ENCODE data around the gene CLDND2. TPM values are rescaled to one million over a fixed set of nuclear protein-coding genes. Genes with fewer than 3 reads are reported as not detected.

CLDND2 gene
- total RNA-seq, 1 donor from 2014 or later: not detected

GRCh38 chr19:51324167-51324481 is 44.7 kb downstream of the CLDND2 start:
- H3K36me3 Mint-ChIP-seq (ENCODE audit: unreplicated experiment): no peaks in the 10 kb centered on the region
- H3K27ac Mint-ChIP-seq (ENCODE audit: unreplicated experiment): no peak overlapping the region
- no peak overlapping the region for H3K4me3 Mint-ChIP-seq (ENCODE audit: unreplicated experiment)
- DNase-seq (ENCODE audit: extremely low spot score, unreplicated experiment): no peak
- no peak for TF ChIP-seq CTCF (IDR thresholded peaks at IDR 0.05)
- H3K4me1 Mint-ChIP-seq (ENCODE audit: unreplicated experiment): peaks cover 1% of the 10 kb centered on the region
- H3K9me3 Mint-ChIP-seq (ENCODE audit: unreplicated experiment): no peaks in the 10 kb centered on the region
- no peaks in the 10 kb centered on the region for H3K27me3 Mint-ChIP-seq (ENCODE audit: unreplicated experiment)

- Mint-ChIP-seq H3K4me1 (ENCODE audit: unreplicated experiment) (peaks cover 1% of the 10 kb centered on the region), H3K36me3 (ENCODE audit: unreplicated experiment) (no peaks in the 10 kb centered on the region), H3K4me3 (ENCODE audit: unreplicated experiment) (no peak overlapping the region), H3K9me3 (ENCODE audit: unreplicated experiment) (no peaks in the 10 kb centered on the region), H3K27me3 (ENCODE audit: unreplicated experiment) (no peaks in the 10 kb centered on the region), H3K27ac (ENCODE audit: unreplicated experiment) (no peak overlapping the region)
- no peak for TF ChIP-seq CTCF (IDR thresholded peaks at IDR 0.05)
- DNase-seq (ENCODE audit: extremely low spot score, unreplicated experiment): no peak
Measured at GRCh38 chr19:51323481-51324166, 45.2 kb downstream of the CLDND2 start.

GRCh38 chr19:51321799-51322198 is 47.0 kb downstream of the CLDND2 start:
- no peak for DNase-seq (ENCODE audit: extremely low spot score, unreplicated experiment)
- Mint-ChIP-seq H3K27ac (ENCODE audit: unreplicated experiment) (no peak overlapping the region), H3K27me3 (ENCODE audit: unreplicated experiment) (no peaks in the 10 kb centered on the region), H3K36me3 (ENCODE audit: unreplicated experiment) (no peaks in the 10 kb centered on the region), H3K9me3 (ENCODE audit: unreplicated experiment) (no peaks in the 10 kb centered on the region), H3K4me1 (ENCODE audit: unreplicated experiment) (no peaks in the 10 kb centered on the region), H3K4me3 (ENCODE audit: unreplicated experiment) (no peak overlapping the region)
- TF ChIP-seq CTCF (IDR thresholded peaks at IDR 0.05): no peak

GRCh38 chr19:51320280-51320657 is 48.5 kb downstream of the CLDND2 start:
- no peaks in the 10 kb centered on the region for H3K27me3 Mint-ChIP-seq (ENCODE audit: unreplicated experiment)
- no peak for TF ChIP-seq CTCF (IDR thresholded peaks at IDR 0.05)
- H3K4me1 Mint-ChIP-seq (ENCODE audit: unreplicated experiment): no peaks in the 10 kb centered on the region
- no peak overlapping the region for H3K4me3 Mint-ChIP-seq (ENCODE audit: unreplicated experiment)
- DNase-seq (ENCODE audit: extremely low spot score, unreplicated experiment): no peak
- peaks cover 3% of the 10 kb centered on the region for H3K9me3 Mint-ChIP-seq (ENCODE audit: unreplicated experiment)
- no peak overlapping the region for H3K27ac Mint-ChIP-seq (ENCODE audit: unreplicated experiment)
- H3K36me3 Mint-ChIP-seq (ENCODE audit: unreplicated experiment): no peaks in the 10 kb centered on the region

- Mint-ChIP-seq H3K27me3 (ENCODE audit: unreplicated experiment) (no peaks in the 10 kb centered on the region), H3K4me1 (ENCODE audit: unreplicated experiment) (no peaks in the 10 kb centered on the region), H3K9me3 (ENCODE audit: unreplicated experiment) (peaks cover 8% of the 10 kb centered on the region), H3K4me3 (ENCODE audit: unreplicated experiment) (no peak overlapping the region), H3K36me3 (ENCODE audit: unreplicated experiment) (no peaks in the 10 kb centered on the region), H3K27ac (ENCODE audit: unreplicated experiment) (no peak overlapping the region)
- no peak for DNase-seq (ENCODE audit: extremely low spot score, unreplicated experiment)
- TF ChIP-seq CTCF (IDR thresholded peaks at IDR 0.05): no peak
Measured at GRCh38 chr19:51319649-51320279, 49.0 kb downstream of the CLDND2 start.

Measured in osteocyte (in vitro differentiated cells).